Uterus (tissue), 4 donors: ENCODE measurements around the gene DUSP22. TPM values are rescaled to one million over a fixed set of nuclear protein-coding genes. Genes with fewer than 3 reads are reported as not detected.

Experiments used
- DNase-seq, 2 donors: peaks; one replicate each; pipeline ENCODE4 v3.0.0-alpha.2; 2019 to 2020
- H3K27ac ChIP-seq, 2 donors: fragments of 200-600 bp; sonication (generic); 1 replicate in 1 of 2; 2 replicates in 1 of 2; pipeline ENCODE4 v1.5.1; 2016 to 2018
- H3K27me3 ChIP-seq, 2 donors: fragments of 200-600 bp; sonication (generic); one replicate each; pipeline ENCODE4 v1.5.1; 2018 to 2019; ENCODE audit warnings: control low read depth in 1 of 2
- H3K36me3 ChIP-seq, 2 donors: fragments of 200-600 bp; sonication (generic); one replicate each; pipeline ENCODE4 v1.5.1; 2019; ENCODE audit warnings: control low read depth in 1 of 2
- H3K4me1 ChIP-seq, 2 donors: fragments of 200-600 bp; sonication (generic); one replicate each; pipeline ENCODE4 v1.5.1; 2018 to 2019; ENCODE audit warnings: control low read depth in 1 of 2
- H3K4me3 ChIP-seq, 2 donors: fragments of 200-600 bp; sonication (generic); 1 replicate in 1 of 2; 2 replicates in 1 of 2; pipeline ENCODE4 v1.5.1; 2018 to 2019; ENCODE audit warnings: mild to moderate bottlenecking in 1 of 2
- H3K9me3 ChIP-seq, 2 donors: fragments of 200-600 bp; sonication (generic); one replicate each; pipeline ENCODE4 v1.5.1; 2019; ENCODE audit warnings: control low read depth in 1 of 2
- POLR2A ChIP-seq, 2 donors: fragments of 450-650 bp; IDR thresholded peaks; one replicate each; pipeline ENCODE4 v1.6.1; 2016; ENCODE audit warnings: antibody characterized with exemption in 2 of 2, mild to moderate bottlenecking in 1 of 2, moderate library complexity in 1 of 2
- intact Hi-C: fragments of 100-400 bp; cut with DNase I; formaldehyde crosslinking; loops from one replicate; pipeline ENCODE4 v1.15.1; 2023; ENCODE audit warnings: low total_unique reads
- total RNA-seq, 4 donors: library from RNA; depleted of rRNA in 3 of 4; stranded (reverse); fragments of >200 nt in 3 of 4; gene quantifications; one replicate each; pipeline versions ENCODE4 v1.1.0 to v1.2.4, GENCODE V29; 2014 to 2023
- TF ChIP-seq, protein P1 (sequence below), 4 experiments: fragments of 200-600 bp in 2 of 4; fragments of 450-650 bp in 2 of 4; sonication (generic) in 2 of 4; IDR thresholded peaks; one replicate each; pipeline ENCODE4 v1.5.1; 2016 to 2019; ENCODE audit warnings: antibody characterized with exemption in 4 of 4, mild to moderate bottlenecking in 2 of 4, moderate library complexity in 1 of 4
- donor health status: DM: yes; HTN: yes; CAD: no.

Gene DUSP22
- total RNA-seq, 4 donors from 2014 or later = 22.8 to 78.5 (median 46.0) TPM

DNA sequence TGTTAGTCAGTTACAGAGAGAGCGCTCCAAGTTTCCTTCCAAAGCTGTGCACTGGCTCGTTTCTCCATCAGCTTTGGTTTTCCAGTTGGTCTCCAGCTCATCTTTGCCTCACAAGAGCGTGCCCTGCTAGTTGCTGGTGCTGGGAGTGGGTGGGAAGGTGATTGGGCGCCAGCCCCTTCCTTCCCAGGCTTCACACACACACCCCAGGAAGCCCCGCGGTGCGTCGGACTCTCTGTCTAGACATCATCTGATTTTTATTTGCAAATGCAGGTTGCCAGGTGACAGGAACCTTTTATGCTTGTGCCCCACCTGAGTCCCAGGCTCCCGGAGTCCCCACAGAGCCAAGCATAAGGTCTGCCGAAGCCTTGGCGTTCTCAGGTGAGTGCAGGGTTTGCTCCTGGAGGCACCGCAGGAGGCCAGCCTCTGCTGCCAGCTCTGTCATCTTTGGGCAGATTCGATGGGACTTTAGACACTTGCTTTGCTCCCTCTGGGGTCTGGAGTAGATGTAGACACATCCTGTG lies 106.3 kb downstream of the DUSP22 start:
- H3K4me1 ChIP-seq = no peaks in the 10 kb centered on the region
- H3K4me3 ChIP-seq = no peak overlapping the region
- TF ChIP-seq, protein P1, sequence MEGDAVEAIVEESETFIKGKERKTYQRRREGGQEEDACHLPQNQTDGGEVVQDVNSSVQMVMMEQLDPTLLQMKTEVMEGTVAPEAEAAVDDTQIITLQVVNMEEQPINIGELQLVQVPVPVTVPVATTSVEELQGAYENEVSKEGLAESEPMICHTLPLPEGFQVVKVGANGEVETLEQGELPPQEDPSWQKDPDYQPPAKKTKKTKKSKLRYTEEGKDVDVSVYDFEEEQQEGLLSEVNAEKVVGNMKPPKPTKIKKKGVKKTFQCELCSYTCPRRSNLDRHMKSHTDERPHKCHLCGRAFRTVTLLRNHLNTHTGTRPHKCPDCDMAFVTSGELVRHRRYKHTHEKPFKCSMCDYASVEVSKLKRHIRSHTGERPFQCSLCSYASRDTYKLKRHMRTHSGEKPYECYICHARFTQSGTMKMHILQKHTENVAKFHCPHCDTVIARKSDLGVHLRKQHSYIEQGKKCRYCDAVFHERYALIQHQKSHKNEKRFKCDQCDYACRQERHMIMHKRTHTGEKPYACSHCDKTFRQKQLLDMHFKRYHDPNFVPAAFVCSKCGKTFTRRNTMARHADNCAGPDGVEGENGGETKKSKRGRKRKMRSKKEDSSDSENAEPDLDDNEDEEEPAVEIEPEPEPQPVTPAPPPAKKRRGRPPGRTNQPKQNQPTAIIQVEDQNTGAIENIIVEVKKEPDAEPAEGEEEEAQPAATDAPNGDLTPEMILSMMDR (IDR thresholded peaks at IDR 0.05) = no peak
- TF ChIP-seq POLR2A (IDR thresholded peaks at IDR 0.05) = no peak
- H3K9me3 ChIP-seq = no peaks in the 10 kb centered on the region
- intact Hi-C loops = no loop called here
- no peak overlapping the region for H3K27ac ChIP-seq
- H3K27me3 ChIP-seq = peaks cover 0 to 7% of the 10 kb centered on the region in 2 donors
- no peaks in the 10 kb centered on the region for H3K36me3 ChIP-seq
- DNase-seq = no peak

DNA sequence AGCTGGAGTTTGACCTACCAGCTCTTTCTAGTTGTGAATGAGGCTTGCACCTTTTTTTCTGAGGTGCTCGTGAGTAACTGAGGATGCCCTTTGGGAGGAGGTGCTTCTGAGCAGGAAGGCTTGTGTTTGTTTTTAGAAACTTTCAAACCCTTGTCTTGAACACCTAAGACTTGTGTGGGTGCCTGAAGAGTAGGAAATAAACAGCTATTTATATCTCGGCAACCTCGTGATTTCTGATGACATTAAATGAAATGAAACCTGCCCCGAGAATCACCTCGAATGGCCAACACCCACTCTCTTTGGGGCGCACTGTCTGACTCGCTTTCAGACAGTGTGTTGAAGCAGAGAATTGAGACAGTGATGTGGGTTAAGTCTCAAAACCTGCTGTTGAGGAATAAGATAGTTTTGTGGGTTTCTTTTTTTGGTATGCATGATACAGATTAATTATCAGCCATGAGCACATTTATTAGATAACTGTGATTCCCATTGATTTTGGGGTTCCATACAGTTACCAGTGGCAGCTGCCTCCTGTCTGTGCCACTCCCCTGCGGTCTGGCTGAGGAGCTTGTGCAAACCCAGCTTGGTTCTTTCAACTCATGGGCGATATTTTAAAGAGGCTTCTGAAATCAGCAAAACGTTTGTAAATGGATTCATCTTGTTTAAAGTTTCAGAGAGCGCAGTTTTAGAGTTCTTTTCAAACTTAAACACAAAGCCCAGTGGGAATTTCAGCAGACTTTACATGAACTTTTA lies 107.7 kb downstream of the DUSP22 start:
- no peak overlapping the region for H3K27ac ChIP-seq
- TF ChIP-seq POLR2A (IDR thresholded peaks at IDR 0.05) = no peak
- no peaks in the 10 kb centered on the region for H3K27me3 ChIP-seq
- H3K4me3 ChIP-seq = no peak overlapping the region
- intact Hi-C loops = no loop called here
- H3K4me1 ChIP-seq = no peaks in the 10 kb centered on the region
- H3K9me3 ChIP-seq = no peaks in the 10 kb centered on the region
- DNase-seq = no peak
- no peaks in the 10 kb centered on the region for H3K36me3 ChIP-seq

DNA sequence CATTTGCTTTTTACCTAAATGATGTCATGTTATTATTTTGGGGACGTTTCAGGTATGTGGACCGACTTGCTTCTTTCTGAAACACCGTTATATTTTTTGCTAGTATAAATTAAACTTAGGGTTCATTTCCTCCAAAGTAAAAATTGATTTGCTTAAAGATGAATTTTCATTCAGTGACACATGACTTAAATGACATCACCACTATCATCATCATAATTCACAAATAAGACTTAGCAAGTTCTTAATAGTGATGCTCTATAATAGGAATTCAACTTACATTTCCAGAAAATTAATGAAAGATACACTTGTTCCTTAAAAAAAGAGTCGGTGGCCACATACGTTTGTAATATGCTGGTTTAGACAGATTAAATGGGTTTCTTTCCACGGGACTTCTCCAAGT lies 108.5 kb downstream of the DUSP22 start:
- Histone ChIP-seq H3K4me1 (no peaks in the 10 kb centered on the region), H3K9me3 (no peaks in the 10 kb centered on the region), H3K27ac (no peak overlapping the region), H3K4me3 (no peak overlapping the region), H3K27me3 (no peaks in the 10 kb centered on the region), H3K36me3 (no peaks in the 10 kb centered on the region)
- intact Hi-C loops = no loop called here
- DNase-seq = no peak
- no peak for TF ChIP-seq POLR2A (IDR thresholded peaks at IDR 0.05)
- TF ChIP-seq, protein P1 (IDR thresholded peaks at IDR 0.05) = no peak

Other genes starting within 250 kb of the DUSP22 start
- gene IRF4, start 99.3 kb downstream of the DUSP22 start, total RNA-seq = 1 to 10 TPM in 1 of 4 donors, under 1 TPM in 1, not detected in 2; 0.55 to 2.0 TPM